ENCODE measurements around the gene HUWE1. TPM values are rescaled to one million over a fixed set of nuclear protein-coding genes. Genes with fewer than 3 reads are reported as not detected.
A peak's percentile ranks its signal among the peaks of the same experiment; 100 is the strongest.

The HUWE1 gene
- total and polyA plus RNA-seq, 9 of the 15 experiments (the other 6 are each of a cell fraction or from before 2014, with no cell fraction given) = 23.9 to 204 (median 65.1) TPM

DNA sequence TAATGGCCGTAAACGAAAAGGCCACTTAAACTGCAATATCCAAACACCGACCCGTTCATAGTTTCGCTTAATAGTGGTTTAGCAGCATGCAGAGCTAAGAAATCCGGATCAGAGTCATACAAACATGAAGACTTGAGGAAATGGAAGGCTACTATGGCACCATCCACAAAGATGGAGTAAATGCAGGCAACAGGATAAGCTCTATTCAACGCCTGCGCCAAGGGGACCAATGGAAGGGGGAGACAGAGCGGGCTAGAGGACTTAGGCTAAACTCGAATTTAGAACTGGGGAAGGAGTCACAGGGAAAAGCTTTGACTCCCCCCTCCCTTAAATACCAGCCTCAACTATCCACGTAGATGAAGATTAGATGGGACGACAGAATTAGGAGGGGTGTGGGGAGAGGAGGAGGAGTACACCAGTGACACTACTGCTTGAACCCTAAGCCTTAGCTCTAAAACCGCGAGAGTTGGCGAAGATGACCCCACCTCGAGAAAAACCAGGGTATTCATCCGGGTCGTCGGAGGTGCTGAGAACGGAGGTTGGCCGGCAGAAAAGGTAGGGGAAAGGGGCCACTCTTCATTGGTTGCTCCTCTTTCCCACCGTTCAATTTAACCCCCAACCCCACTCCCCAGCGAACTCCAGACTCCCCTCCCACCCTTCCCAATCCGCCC is 3.5 kb downstream of the HUWE1 start (continued):
- TF ChIP-seq, protein P1, sequence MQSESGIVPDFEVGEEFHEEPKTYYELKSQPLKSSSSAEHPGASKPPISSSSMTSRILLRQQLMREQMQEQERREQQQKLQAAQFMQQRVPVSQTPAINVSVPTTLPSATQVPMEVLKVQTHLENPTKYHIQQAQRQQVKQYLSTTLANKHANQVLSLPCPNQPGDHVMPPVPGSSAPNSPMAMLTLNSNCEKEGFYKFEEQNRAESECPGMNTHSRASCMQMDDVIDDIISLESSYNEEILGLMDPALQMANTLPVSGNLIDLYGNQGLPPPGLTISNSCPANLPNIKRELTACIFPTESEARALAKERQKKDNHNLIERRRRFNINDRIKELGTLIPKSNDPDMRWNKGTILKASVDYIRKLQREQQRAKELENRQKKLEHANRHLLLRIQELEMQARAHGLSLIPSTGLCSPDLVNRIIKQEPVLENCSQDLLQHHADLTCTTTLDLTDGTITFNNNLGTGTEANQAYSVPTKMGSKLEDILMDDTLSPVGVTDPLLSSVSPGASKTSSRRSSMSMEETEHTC (IDR thresholded peaks at IDR 0.05) = no peak
- no peak for TF ChIP-seq MTA3 (IDR thresholded peaks at IDR 0.05; ENCODE audit: borderline replicate concordance)
- TF ChIP-seq PHTF2 (CRISPR knock-in tag; IDR thresholded peaks at IDR 0.05) = no peak
- no peak for TF ChIP-seq ZNF830 (CRISPR knock-in tag; IDR thresholded peaks at IDR 0.05)
- no peak for TF ChIP-seq PCBP2 (IDR thresholded peaks at IDR 0.05; ENCODE audit: low read depth, low read length, poor library complexity, severe bottlenecking)
- no peak for TF ChIP-seq FIP1L1 (IDR thresholded peaks at IDR 0.05; ENCODE audit: low read depth, low read length, poor library complexity, severe bottlenecking)
- TF ChIP-seq, protein P2, sequence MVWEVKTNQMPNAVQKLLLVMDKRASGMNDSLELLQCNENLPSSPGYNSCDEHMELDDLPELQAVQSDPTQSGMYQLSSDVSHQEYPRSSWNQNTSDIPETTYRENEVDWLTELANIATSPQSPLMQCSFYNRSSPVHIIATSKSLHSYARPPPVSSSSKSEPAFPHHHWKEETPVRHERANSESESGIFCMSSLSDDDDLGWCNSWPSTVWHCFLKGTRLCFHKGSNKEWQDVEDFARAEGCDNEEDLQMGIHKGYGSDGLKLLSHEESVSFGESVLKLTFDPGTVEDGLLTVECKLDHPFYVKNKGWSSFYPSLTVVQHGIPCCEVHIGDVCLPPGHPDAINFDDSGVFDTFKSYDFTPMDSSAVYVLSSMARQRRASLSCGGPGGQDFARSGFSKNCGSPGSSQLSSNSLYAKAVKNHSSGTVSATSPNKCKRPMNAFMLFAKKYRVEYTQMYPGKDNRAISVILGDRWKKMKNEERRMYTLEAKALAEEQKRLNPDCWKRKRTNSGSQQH (CRISPR knock-in tag; IDR thresholded peaks at IDR 0.05) = no peak
- TF ChIP-seq ZNF232 (CRISPR knock-in tag; IDR thresholded peaks at IDR 0.05) = no peak
- TF ChIP-seq HIVEP1 (CRISPR knock-in tag; IDR thresholded peaks at IDR 0.05) = no peak
- no peak for TF ChIP-seq ESRRA (IDR thresholded peaks at IDR 0.05; ENCODE audit: borderline replicate concordance, low read depth)
- TF ChIP-seq, protein P3, sequence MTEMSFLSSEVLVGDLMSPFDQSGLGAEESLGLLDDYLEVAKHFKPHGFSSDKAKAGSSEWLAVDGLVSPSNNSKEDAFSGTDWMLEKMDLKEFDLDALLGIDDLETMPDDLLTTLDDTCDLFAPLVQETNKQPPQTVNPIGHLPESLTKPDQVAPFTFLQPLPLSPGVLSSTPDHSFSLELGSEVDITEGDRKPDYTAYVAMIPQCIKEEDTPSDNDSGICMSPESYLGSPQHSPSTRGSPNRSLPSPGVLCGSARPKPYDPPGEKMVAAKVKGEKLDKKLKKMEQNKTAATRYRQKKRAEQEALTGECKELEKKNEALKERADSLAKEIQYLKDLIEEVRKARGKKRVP (CRISPR knock-in tag; IDR thresholded peaks at IDR 0.05) = no peak
- no peak for TF ChIP-seq SOX6 (IDR thresholded peaks at IDR 0.05)
- TF ChIP-seq ZNF23 (CRISPR knock-in tag; IDR thresholded peaks at IDR 0.05) = no peak
- no peak for TF ChIP-seq ELF4 (CRISPR knock-in tag; IDR thresholded peaks at IDR 0.05)
- TF ChIP-seq PTRF (tag; IDR thresholded peaks at IDR 0.05) = no peak
- TF ChIP-seq, protein P4, sequence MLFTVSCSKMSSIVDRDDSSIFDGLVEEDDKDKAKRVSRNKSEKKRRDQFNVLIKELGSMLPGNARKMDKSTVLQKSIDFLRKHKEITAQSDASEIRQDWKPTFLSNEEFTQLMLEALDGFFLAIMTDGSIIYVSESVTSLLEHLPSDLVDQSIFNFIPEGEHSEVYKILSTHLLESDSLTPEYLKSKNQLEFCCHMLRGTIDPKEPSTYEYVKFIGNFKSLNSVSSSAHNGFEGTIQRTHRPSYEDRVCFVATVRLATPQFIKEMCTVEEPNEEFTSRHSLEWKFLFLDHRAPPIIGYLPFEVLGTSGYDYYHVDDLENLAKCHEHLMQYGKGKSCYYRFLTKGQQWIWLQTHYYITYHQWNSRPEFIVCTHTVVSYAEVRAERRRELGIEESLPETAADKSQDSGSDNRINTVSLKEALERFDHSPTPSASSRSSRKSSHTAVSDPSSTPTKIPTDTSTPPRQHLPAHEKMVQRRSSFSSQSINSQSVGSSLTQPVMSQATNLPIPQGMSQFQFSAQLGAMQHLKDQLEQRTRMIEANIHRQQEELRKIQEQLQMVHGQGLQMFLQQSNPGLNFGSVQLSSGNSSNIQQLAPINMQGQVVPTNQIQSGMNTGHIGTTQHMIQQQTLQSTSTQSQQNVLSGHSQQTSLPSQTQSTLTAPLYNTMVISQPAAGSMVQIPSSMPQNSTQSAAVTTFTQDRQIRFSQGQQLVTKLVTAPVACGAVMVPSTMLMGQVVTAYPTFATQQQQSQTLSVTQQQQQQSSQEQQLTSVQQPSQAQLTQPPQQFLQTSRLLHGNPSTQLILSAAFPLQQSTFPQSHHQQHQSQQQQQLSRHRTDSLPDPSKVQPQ (CRISPR knock-in tag; IDR thresholded peaks at IDR 0.05; ENCODE audit: borderline replicate concordance) = no peak
- TF ChIP-seq, protein P5, sequence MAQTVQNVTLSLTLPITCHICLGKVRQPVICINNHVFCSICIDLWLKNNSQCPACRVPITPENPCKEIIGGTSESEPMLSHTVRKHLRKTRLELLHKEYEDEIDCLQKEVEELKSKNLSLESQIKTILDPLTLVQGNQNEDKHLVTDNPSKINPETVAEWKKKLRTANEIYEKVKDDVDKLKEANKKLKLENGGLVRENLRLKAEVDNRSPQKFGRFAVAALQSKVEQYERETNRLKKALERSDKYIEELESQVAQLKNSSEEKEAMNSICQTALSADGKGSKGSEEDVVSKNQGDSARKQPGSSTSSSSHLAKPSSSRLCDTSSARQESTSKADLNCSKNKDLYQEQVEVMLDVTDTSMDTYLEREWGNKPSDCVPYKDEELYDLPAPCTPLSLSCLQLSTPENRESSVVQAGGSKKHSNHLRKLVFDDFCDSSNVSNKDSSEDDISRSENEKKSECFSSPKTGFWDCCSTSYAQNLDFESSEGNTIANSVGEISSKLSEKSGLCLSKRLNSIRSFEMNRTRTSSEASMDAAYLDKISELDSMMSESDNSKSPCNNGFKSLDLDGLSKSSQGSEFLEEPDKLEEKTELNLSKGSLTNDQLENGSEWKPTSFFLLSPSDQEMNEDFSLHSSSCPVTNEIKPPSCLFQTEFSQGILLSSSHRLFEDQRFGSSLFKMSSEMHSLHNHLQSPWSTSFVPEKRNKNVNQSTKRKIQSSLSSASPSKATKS (CRISPR knock-in tag; IDR thresholded peaks at IDR 0.05) = no peak
- TF ChIP-seq U2AF2 (optimal IDR thresholded peaks at IDR 0.05; ENCODE audit: low read depth, low read length) = no peak
- peak; percentile 74 for TF ChIP-seq GABPA (tag; conservative IDR thresholded peaks at IDR 0.05; ENCODE audit: low read depth)

All from K562 (cell line).